ENCODE data around the gene CITED2.
"Not testable (repeated sequence)": the region's sequence is repeated elsewhere in the genome, so short reads cannot be mapped to it uniquely, and the experiment has no call there.

Gene CITED2, protein sequence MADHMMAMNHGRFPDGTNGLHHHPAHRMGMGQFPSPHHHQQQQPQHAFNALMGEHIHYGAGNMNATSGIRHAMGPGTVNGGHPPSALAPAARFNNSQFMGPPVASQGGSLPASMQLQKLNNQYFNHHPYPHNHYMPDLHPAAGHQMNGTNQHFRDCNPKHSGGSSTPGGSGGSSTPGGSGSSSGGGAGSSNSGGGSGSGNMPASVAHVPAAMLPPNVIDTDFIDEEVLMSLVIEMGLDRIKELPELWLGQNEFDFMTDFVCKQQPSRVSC

DNA sequence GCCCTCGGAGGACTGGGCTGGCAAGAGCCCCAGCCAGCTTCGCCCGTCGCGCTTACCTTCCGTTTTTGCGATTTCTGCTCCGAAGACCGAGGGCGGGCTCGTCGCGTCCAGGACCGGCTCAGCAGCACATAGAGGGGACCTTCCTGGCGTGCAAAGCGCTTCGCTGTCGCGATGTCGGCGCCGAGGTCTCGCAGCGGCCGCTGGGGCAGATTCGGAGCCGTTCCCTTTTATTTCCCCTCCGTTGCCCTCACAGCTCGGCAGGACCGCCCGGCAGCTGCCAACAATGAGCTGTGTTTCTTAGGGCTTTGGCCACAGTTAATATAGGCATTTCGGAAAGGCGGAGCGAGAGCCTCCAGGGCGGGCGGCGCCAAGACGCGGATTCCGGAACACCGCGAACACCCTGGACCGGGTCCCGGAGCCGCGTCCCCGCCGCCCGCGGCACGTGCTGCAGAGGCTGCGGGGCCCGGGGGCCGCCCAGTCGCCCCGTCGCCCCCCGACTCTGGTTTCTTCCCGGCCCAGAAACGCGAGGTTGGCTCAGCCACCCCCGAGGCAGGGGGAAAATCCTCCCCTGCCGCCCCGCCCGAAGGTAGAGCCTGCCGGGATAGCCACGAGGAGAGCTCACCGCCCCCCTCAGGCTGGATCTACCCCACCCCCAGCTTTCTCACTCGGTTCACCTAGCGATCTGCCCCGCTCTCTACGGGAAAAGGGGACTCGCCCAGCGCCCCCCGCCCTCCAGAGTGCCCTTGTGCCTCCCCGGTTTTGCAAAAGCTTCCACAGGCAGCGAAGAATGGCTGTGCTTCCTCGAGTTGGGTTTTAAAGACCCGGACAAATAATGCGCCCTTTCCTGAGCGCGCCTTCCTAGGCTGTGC is at the start of gene CITED2:
Gene CITED2 (minus strand): TSS at position 292 of the 869 bp plus-strand sequence. CDS start 704 bp downstream, outside the sequence.
- in situ Hi-C loops (cut with MboI; ENCODE audit: low sequenced_read_pairs): loop anchor here (25.0 kb wide), 4 partner anchors 787 to 1538 kb away; partner anchors contain the start of gene PERP

DNA sequence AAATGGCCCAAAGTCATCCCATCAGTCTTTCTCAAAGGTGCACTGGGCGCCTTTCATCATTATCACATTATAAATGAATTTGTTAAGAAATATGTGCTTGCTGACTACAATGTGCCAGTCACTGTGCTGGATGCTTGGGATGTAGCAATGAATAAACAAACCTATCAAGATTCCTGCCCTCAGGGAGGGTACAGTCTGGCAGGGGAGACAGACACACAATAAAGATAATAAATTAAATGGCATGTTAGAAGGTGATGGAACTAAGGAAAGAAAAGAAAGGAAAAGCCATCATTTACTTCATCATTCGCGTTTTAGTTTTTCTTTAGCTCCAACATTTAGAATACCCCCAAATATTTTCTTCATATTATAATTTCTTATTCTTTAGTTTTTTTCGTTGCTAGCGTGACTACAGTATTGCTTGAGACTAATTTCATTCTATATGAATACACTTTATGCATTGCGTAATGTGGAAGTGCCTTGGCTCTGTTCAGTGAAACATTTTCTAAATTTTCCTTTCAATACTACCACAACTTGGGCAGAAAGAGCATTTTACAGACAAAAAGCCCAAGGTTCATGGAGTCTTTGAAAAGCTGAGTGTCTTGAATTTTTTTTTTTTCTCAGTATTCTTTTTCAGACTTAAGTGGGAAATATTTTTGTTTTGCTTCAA is 48.7 kb upstream of the CITED2 start:
- in situ Hi-C loops (cut with MboI; ENCODE audit: low sequenced_read_pairs): no loop called here

DNA sequence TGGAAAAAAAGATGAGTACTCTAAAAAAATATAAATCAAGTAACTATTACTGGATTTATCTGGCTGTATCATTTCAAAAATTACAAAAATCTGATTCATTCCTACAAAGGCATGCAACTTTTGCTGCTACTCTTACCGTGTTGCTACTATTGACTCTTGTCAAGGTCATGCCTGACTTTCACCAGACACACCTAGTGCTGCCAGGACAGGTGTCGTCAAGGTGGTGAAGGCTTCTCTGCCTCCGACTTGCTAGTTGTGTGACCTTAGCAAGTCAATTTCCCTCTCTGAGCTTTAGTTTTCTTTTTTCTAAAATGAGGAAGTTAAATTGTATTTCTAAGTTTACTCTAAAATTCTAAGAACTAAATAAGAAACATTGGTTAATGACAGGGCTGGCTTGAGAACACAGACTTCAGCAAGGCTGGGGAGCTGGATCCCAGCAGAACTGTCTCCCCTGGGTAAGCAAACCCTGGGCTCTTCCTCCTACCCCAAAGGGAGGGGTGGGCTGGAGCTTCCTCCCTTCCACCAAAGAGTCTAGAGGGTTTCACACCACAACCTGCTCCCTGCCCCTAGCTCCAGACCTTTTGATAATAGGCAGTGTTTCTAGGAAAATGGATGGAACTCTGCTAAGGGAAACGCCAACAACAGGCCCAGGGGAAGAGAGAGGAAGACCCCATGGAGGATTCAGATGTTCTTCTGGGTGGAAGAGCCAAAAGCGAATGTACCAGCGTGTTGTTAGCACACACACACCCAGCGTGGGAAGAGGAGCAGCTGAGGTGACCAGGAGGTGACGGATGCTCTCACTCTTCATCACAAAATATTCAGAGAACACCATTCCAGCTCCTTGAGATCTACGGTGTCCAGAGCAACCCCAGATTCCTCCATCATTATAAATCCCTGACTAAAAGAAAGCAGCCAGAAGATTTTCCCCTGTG is 47.9 kb upstream of the CITED2 start:
- in situ Hi-C loops (cut with MboI; ENCODE audit: low sequenced_read_pairs): no loop called here

DNA sequence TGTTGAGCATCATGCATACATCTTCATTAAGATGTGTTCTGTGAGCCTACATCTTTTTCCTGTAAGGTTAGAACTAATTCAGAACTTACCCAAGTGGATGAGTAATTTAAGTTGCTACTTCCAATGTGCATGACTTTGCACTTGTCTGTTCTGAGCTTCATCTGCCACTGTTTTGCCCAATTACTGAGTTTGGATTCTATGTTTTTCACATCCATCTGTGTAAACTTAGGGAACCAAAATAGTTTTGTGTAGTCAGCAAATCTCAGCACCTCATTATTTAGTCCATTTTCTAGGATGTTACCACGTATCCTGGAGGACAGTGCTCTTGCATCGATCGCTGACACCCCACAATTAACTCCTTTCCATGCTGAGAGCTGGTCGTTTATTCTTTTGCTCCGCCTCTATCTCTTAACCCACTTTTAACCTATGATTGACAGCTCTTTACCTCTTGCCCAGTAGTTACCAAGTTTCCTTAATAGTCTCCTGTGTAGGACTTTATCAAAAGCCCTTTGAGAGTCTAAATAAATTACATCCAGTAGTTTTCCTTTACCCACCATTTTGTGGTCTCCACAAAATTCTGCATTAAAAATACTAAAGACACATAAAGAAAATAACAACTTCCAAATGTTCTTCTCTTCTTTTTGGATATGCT is 44.2 kb upstream of the CITED2 start:
- in situ Hi-C loops (cut with MboI; ENCODE audit: low sequenced_read_pairs): no loop called here

DNA sequence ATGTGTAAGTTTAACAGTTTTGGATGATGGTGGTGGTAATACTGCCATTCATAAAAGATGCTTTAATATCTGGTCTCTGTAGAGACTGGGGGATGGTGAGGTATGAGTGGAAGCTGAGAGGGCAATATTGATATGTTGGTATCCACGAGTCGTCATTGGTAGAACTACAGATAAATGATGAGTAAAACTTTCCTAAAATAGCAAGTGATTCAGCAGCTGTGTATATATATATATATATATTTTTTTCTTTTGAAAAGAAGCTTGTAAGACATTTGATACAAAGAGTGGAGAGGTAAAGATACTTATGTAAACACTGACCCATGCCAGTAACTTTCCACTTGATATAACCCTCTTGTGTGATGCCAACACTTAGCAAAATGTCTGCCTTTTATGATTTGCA is 41.7 kb upstream of the CITED2 start:
- in situ Hi-C loops (cut with MboI; ENCODE audit: low sequenced_read_pairs): no loop called here

DNA sequence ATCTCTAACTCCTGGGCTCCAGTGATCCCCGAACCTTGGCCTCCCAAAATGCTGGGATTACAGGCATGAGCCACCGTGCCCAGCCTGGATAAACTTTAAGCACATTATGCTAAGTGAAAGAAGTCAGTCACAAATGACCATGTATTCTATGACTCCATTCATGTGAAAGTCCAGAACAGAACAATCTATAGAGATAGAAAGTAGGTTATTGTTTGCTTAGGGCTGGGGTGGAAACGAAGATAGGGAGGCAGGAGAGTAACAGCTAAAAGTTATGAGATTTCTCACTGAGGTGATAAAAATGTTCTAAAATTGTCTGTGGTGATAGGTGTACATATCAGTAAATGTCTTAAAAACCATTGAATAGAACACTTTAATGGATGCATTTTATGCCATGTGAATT is 40.9 kb upstream of the CITED2 start:
- in situ Hi-C loops (cut with MboI; ENCODE audit: low sequenced_read_pairs): no loop called here

DNA sequence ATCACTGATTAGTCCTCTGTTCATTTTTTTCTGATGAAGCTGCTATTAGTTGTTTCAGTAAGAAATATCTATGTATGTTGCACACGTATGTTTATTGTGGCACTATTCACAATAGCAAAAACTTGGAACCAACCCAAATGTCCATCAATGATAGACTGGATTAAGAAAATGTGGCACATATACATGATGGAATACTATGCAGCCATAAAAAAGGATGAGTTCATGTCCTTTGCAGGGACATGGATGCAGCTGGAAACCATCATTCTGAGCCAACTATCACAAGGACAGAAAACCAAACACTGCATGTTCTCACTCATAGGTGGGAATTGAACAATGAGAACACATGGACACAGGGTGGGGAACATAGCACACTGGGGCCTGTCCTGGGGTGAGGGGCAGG is 37.7 kb upstream of the CITED2 start:
- in situ Hi-C loops (cut with MboI; ENCODE audit: low sequenced_read_pairs): not testable (repeated sequence)

DNA sequence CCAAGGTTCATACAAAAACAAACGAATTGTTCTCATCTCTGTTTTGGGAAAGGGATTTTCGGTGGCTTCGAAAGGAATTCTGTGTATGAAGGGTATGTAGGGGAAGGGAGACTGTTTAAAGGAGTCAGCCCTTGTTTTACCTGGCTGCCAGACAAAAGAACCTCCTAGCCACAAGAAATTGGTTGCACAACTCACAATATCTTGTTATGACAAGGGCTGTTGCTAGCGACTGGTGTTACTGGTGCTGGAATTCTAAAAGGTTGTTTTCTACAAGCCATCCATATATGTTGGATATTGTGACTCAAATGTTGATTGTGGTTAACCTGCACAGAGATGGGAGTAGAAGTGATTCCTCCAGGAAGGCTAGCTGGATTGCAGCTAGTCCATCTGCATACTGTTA is 34.6 kb upstream of the CITED2 start:
- in situ Hi-C loops (cut with MboI; ENCODE audit: low sequenced_read_pairs): no loop called here

DNA sequence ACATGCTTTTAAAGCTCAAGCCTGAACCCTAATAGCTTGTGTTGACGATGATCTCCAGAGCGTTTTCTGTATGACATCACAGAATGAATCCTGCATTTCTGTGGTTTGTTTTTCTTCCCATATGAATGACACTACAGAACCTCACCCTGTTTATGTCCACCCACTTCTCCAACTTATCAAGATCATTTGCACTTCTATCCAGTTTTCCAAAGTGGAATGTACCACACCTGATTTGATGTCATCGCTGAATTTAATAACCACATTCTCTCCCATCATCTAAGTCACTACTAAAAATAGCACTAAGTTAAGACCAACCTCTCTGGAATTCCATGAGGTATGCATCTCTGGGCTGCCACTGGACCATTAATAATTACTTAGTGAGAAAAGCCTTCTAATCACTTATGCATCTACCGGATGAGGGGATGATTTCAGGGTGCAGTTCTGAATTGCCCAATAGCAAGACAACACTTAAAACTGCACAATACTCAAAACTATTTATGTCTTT is 33.3 kb upstream of the CITED2 start:
- in situ Hi-C loops (cut with MboI; ENCODE audit: low sequenced_read_pairs): no loop called here

DNA sequence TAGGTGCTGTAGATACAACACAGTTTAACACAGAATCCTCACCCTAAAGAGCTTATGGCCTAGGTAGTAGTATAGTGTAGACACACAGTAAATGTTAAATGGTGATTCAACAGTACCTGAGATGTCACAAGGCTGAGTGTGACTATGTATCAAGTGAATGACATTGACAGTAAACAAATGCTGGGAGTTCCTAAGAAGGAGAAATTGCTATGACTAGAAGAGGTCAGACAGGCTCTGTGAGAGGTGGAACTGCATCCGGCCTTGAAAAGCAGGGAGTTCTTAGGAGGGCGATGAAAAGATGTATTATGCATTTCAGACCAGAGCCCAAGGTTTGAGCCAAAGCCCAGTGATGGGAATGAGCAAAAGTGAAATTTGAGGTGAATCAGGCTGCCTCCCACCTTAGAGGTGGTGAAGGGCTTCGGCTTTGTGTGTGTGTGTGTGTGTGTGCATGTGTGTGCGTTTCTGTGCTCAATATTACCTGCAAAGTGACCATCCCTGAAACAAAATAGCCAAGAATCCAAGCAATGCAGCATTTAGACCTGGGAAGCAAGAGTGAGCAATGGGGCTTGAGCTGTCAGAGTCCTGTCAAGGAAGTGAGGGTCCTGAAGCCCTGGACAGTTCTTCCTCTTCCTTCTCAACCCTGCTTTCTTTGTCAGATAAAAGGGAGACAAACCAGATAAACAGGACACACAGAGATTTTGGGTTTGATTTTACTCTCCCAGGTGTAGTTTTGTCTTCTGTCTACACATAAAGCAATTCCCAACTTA is 32.3 kb upstream of the CITED2 start:
- in situ Hi-C loops (cut with MboI; ENCODE audit: low sequenced_read_pairs): no loop called here

DNA sequence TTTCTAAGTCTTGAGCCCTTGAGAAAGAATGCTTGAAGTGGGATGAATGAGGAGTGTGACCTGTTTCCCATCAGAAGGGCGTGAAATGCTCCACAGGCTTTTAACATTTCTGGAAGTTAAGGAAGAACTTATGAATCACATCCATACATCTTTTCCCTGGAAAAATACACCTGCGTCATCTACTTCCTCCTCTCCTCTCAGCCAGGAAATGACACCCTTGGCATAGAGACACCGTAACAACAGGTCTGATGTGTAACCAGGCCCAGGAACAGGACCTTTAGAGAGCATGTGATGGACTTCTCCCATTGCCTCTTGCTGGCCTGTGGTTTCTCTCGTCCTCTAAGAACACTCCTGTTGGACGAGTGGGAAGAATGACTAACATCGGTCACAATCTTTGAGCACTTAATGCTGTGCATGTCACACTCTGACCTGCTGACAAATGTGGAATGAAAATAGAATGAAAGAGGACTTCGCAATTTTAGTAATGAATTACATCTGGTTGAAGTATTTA is 28.5 kb upstream of the CITED2 start:
- in situ Hi-C loops (cut with MboI; ENCODE audit: low sequenced_read_pairs): no loop called here

DNA sequence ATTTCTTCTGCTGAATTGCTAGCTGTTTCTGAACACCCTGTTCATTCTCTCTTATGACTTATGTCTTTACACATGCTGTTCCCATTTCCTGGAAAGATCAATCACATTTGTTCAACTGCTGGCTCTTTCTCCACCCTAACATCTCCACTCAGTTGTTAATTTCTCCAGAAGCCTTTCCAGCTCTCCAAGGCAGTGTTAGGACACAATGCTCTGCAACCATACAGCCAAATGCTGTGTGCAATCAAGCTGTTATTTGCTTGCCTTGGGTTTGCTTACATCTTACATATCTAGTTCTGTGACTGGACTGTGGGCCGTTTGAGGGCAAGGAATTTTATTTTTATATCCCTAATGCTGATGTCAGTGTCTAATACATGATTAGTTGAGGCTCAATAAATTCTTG is 24.2 kb upstream of the CITED2 start:
- in situ Hi-C loops (cut with MboI; ENCODE audit: low sequenced_read_pairs): no loop called here

DNA sequence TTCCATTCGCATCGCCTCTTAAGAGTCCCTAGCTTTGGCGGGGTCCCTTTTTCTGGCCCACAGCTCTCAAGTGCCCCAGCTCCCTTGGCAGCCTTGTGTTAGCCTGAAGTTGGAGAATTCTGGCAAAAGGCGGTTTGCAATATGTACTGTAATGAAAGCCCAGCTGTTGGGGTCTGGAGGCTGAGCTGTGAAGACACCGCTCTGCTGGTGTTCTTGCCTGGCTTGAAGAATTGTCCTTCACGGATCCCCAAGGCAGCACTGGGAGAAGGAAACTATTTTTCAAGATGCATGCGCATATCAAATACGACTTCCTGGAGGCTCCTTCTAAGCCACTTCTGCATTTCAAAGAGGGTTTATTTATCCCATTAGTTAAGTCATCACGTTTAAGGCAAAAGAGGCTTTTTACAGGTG is 21.4 kb upstream of the CITED2 start:
- in situ Hi-C loops (cut with MboI; ENCODE audit: low sequenced_read_pairs): no loop called here

DNA sequence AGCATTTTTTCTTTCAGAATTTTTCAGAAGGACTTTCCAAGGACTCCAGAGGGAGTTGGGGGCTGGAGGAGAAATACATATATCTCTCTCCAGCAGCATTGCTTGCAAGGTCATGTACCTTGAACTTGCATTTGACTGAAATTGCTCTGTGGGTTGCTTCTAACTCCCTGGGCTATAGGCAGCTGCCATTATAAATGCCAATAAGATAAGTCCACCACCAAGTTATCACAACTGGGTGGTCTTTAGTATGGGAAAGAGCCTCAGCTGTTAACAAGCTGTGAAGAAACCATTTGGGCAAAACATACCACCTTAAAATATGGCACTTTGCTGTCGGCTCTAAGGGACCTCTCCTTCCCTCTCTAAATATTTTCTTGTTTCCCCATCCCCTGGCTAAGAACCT is 20.9 kb upstream of the CITED2 start:
- in situ Hi-C loops (cut with MboI; ENCODE audit: low sequenced_read_pairs): no loop called here

DNA sequence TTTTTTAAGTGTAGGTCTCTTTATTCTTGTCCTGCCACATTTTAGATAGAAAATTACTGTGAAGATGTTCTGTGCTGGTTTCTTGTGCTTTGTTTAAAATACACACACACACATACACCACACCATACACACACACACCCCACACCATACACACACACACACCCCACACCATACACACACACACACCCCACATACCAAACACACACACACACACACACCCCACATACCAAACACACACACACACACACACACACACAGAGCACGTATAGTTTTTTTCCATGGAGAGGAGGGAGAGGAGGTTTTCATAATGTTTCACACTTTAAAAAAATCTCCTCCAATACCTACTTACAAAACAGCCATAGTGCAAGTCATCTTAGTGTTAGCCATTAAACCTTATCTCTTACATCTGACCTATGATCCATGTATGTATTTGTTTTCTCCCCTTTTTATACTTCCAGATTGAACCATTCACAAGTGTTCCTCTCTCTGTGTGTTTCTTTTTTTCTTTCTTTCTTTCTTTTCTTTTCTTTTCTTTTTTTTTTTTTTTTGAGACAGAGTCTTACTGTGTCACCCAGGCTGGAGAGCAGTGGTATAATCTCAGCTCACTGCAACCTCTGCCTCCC is 19.7 kb upstream of the CITED2 start:
- in situ Hi-C loops (cut with MboI; ENCODE audit: low sequenced_read_pairs): no loop called here

DNA sequence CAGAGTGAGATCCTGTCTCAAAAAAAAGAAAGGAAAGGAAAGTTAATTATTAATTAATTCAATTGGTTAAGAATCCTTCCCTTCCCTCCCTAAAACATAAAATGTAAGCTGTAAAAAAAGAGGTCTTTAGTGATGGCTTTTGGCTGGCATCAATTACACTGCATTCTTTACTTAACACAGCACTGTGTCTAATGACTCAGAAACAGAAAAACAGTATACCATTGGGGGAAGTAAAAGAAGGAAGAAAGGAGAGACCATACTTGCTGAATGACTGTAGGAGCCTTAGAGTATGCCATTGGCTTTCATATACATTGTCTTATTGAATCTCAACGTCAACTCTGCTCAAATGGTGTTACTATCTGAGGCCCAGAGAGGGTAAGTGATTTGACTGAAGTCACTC is 18.3 kb upstream of the CITED2 start:
- in situ Hi-C loops (cut with MboI; ENCODE audit: low sequenced_read_pairs): no loop called here

DNA sequence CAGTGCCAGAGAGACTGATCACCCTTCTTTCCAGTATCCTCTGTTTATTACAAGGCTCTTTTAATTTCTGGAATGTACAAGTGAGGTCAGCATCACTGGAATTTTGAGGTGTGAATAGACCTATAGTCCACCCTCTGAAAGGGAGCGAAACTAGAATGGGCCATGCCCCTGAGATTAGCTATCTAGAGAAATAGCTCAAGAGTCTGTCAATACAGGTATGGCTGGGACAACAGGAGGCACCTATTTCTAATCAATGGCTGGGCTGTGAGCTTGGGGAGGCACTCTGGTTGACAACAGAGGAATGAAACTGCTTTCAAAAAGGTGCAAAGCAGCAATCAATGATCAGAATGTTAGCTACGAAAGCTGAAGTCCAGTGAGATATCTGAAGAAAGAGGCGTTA is 17.3 kb upstream of the CITED2 start:
- in situ Hi-C loops (cut with MboI; ENCODE audit: low sequenced_read_pairs): no loop called here

DNA sequence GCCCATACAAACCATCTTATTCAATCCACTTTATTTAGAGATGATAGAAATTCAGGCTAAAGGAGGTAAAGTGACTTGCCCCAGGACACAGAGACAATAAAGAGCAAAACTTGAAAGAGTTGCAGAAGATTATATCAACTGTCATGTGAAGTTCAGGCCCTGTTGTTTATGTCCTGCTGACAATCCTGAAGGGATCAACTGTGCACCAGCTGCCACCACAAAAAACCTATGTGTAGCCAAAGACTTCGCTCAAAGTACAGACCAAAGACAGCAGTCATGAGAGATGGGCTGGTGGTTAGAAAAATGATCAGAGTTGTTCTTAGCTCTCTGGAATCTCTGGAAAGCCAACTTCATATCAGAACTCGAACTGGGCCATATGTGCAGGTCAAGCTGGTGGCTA is 16.0 kb upstream of the CITED2 start:
- in situ Hi-C loops (cut with MboI; ENCODE audit: low sequenced_read_pairs): no loop called here

DNA sequence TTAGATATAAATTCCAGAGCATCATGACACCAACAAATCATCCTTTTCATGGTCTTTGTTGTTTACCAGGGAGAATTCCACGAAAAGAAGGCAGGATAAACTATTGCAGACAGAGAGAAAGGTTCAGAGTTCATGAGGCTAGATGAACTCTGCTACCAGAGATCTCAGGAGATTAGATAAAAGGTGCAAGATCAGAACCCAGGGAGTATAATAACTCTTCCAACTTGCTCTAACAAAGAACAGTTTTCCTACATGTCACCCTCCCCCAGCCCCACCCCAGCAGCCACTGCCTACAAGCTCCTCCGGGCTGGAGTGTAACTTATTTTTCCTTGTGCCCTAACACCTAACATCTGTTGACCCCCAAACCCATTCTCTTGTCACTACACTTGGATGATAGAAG is 13.9 kb upstream of the CITED2 start:
- in situ Hi-C loops (cut with MboI; ENCODE audit: low sequenced_read_pairs): no loop called here
